Skeletal muscle satellite cell (primary cell): ENCODE data around the gene OR52H1.
A peak's percentile ranks its signal among the peaks of the same experiment; 100 is the strongest.

Experiments
- H3K27me3 ChIP-seq: 2 replicates; pipeline ENCODE4 v1.7.0; 2013; ENCODE audit warnings: low read length; ENCODE audit not compliant: control insufficient read depth, insufficient read depth
- H3K36me3 ChIP-seq: 2 replicates; pipeline ENCODE4 v1.7.0; 2013; ENCODE audit warnings: mild to moderate bottlenecking, control low read depth, low read length; ENCODE audit not compliant: insufficient read depth
- H3K4me1 ChIP-seq: 2 replicates; pipeline ENCODE4 v1.7.0; 2013; ENCODE audit warnings: low read length; ENCODE audit not compliant: control insufficient read depth, insufficient read depth
- H3K4me2 ChIP-seq: 2 replicates; pipeline ENCODE4 v1.7.0; 2013; ENCODE audit warnings: mild to moderate bottlenecking, low read length
- H3K4me3 ChIP-seq: 2 replicates; pipeline ENCODE4 v1.7.0; 2013; ENCODE audit warnings: low read length
- H3K9ac ChIP-seq: 2 replicates; pipeline ENCODE4 v1.7.0; 2013; ENCODE audit warnings: mild to moderate bottlenecking, low read depth, low read length, moderate library complexity
- H3K9me3 ChIP-seq: replicated peaks from 2 replicates; pipeline ENCODE4 v1.7.0; 2013; ENCODE audit warnings: mild to moderate bottlenecking, control low read depth, low read length

OR52H1 gene

DNA sequence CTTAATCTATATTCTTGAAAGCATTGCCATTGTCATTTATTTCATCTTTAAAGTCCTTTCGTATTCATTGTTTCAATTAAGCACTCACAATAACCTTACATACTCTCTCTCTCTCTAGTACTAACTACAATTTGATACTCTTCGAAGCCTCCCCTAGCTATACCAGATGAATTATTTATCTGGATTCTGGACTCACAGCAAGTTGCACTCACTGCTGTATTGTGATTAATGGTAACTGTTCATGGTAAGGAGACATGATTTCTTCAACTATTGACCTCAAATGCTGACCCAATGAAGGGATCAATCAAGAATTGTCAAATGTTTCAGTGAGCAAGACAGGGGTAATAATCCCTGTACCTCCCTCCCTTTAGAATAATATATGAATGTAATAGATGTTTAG lies 26.3 kb upstream of the OR52H1 start:
- H3K4me1 ChIP-seq: no peaks in the 10 kb centered on the region
- no peaks in the 10 kb centered on the region for H3K36me3 ChIP-seq
- no peaks in the 10 kb centered on the region for H3K9me3 ChIP-seq
- H3K4me2 ChIP-seq: no peak overlapping the region
- no peak overlapping the region for H3K9ac ChIP-seq
- H3K27me3 ChIP-seq: peaks cover 3% of the 10 kb centered on the region
- no peak overlapping the region for H3K4me3 ChIP-seq

DNA sequence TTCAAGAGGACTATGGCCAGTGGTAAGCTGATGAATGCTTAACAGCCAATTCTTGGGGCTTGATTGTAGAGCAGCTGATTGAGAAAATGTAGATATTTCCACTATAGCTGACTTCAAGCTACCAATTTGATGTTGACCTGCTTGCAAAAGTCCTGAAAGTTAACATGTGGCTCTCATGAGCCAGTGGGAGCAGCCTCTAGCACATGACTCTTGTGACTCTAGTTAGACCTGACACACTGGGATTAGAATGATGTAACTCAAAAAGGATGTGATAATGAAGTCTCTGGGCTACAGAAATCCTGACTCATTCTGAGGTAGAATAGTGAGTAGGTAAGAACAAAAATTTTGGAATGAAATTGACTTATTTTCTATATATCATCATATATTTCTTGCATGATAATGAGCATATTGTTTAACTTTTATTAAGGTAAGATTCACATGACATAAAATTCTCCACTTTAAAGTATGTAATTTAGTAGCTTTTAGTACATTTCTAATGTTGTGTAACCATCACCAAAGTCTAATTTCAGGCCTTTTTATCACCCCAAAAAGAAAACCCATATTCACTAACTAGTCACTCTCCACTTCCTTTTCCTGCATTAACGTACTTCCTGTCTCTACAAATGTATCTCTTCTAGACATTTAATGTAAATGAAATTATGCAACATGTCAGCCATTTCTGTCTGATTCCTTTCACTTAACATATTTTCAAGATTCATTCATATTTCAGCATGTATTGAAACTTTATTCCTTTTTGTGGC lies 16.1 kb upstream of the OR52H1 start:
- no peaks in the 10 kb centered on the region for H3K9me3 ChIP-seq
- H3K4me3 ChIP-seq: no peak overlapping the region
- no peak overlapping the region for H3K9ac ChIP-seq
- no peaks in the 10 kb centered on the region for H3K36me3 ChIP-seq
- no peak overlapping the region for H3K4me2 ChIP-seq
- H3K27me3 ChIP-seq: no peaks in the 10 kb centered on the region
- H3K4me1 ChIP-seq: no peaks in the 10 kb centered on the region

DNA sequence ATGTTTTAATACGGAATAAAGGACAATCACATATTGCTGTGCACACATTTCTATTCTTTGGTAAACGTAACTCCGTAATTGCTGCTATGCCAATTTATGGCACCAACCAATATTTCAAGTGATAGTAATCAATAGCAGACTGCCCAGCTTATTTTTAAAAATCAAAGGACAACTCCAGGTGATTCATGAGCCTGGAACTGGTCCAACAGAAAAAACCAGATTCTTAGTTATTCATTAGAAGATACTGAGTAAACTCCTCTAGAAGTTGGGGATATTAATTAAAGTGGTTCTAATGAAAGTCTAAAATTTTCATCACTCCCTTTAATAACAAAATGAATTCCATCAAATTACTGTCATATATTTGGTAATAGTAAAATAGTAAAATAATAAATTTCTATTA lies 9.4 kb upstream of the OR52H1 start:
- Histone ChIP-seq H3K9ac (no peak overlapping the region), H3K4me3 (no peak overlapping the region), H3K36me3 (no peaks in the 10 kb centered on the region), H3K27me3 (peaks cover 3% of the 10 kb centered on the region), H3K9me3 (no peaks in the 10 kb centered on the region), H3K4me2 (no peak overlapping the region), H3K4me1 (no peaks in the 10 kb centered on the region)

DNA sequence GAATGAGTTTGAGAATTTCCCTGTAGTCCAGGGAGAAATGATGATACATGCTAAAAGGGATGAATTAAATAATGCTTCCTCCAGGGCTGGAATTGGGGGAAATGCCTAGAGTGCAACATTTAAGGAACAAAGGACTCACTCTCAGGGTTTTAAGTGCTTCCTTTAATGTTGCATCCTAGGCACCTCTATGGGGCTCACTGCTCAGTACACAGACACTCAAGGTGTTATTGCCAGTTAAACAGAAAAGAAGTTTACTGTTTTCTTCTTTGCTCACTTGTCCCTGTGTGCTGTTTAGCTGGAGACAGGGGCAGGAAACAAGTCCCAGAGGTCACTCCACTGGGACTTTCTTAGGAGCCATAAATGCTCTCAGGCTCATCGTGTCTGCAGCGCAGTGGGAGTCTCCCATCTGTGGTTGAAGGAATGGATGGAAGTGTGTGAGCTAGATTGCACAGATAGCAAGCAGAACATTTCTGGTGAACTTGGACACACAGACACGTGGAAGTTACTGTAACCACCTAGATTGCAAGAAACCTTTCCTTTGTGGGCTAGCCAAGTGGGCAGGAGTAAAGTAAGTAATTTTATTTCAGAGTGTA lies 8.4 kb upstream of the OR52H1 start:
- Histone ChIP-seq H3K9ac (no peak overlapping the region), H3K9me3 (no peaks in the 10 kb centered on the region), H3K4me1 (no peaks in the 10 kb centered on the region), H3K27me3 (peaks cover 3% of the 10 kb centered on the region), H3K4me3 (no peak overlapping the region), H3K4me2 (no peak overlapping the region), H3K36me3 (no peaks in the 10 kb centered on the region)

DNA sequence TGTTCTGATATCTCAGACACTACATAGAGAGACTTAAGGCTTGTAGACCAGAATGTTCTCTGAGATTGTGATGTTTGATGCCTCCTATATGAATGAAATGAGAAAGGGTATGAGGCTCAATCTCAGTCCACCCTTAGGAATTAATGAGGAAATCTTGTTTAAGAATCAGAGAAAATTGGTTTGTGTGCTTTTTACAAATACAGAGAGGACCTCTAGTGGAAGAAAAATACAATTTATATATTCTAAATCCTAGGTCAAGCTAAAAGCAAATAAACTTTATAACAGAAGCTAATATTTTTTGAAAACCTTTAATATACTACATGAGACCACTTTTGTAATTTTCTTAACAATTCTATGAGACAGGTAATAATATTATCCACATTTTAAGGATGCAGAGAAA lies 5.0 kb upstream of the OR52H1 start:
- peaks cover 3% of the 10 kb centered on the region for H3K27me3 ChIP-seq

DNA sequence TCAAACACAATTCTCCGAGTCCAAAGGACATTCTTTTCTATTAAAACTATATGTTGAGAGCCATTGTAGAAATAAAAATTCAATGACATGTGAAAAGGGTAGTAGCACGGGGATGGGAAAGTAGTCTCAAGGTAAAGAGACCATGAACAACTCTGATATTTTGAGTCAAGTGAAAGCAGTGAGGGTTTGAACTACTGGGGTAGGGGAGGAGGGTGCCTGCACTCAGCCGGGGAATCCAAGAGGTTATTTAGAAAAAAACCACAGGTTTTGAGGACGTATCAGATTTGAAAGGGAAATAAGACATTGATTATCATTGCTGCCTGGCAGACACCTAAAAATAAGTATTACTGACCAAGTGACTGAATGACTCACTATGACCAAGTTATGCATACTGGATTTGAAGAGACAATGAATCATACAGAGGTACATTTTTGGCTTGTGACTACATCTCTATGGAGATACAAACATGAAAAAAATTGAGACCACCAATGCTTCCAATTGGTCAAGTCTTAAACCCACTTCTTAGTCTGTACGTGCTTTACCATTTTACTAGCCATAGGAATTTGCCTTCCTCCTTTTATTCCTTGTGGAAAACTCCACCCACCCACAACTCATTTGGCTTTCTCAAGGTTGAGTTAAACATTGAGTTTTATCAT lies 2.2 kb upstream of the OR52H1 start:
- Histone ChIP-seq H3K9ac (no peak overlapping the region), H3K4me3 (no peak overlapping the region), H3K9me3 (no peaks in the 10 kb centered on the region), H3K4me2 (peak overlapping the region; percentile 54), H3K36me3 (no peaks in the 10 kb centered on the region), H3K27me3 (no peaks in the 10 kb centered on the region), H3K4me1 (peaks cover 12% of the 10 kb centered on the region)

More for the DNA sequence above, 5.0 kb upstream of the OR52H1 start:
- no peaks in the 10 kb centered on the region for H3K9me3 ChIP-seq
- H3K4me3 ChIP-seq: no peak overlapping the region
- peaks cover 12% of the 10 kb centered on the region for H3K4me1 ChIP-seq
- H3K9ac ChIP-seq: no peak overlapping the region
- no peaks in the 10 kb centered on the region for H3K36me3 ChIP-seq
- H3K4me2 ChIP-seq: no peak overlapping the region

DNA sequence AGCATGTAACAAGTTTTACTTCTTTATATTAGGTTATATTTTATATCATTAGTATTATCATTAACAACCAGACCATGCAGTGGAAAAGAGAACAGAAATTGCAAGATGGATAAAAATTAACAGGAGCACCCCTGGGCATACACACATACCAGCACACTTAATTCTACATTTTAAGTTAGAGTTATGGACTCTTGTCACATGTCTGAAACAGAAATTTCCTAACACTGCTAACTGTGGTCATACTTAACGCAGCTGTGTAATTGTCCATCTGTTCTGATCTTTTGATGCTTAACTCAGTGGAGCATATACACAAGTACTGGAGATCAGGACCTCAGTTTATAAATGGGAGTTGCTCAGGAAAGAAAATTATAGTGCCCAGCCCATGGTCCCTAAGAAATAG lies 358 bp downstream of the OR52H1 start:
- H3K36me3 ChIP-seq: no peaks in the 10 kb centered on the region
- H3K4me2 ChIP-seq: no peak overlapping the region
- H3K9ac ChIP-seq: no peak overlapping the region
- H3K27me3 ChIP-seq: no peaks in the 10 kb centered on the region
- no peaks in the 10 kb centered on the region for H3K9me3 ChIP-seq
- H3K4me3 ChIP-seq: no peak overlapping the region
- peaks cover 12% of the 10 kb centered on the region for H3K4me1 ChIP-seq

DNA sequence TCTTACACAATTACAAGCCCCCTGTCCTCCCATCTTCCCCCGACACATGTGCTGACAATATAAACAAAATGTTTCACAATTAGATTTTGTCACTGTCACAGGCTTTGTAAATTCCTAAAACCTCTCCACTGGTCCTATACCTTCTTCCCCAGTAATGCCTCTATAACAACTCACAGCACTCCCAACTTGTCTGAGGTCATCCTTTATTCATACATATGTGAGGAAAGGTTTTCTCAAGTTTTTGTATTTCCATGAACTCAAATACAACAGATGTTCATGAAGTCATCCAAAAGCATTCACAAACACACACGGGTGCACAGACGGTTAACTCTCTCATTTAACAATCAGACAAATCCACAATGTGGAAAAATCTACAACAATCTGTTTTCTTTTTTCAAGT lies 1.9 kb downstream of the OR52H1 start:
- Histone ChIP-seq H3K4me1 (peaks cover 12% of the 10 kb centered on the region), H3K27me3 (no peaks in the 10 kb centered on the region), H3K4me2 (no peak overlapping the region), H3K9me3 (no peaks in the 10 kb centered on the region), H3K36me3 (no peaks in the 10 kb centered on the region), H3K4me3 (no peak overlapping the region), H3K9ac (no peak overlapping the region)

DNA sequence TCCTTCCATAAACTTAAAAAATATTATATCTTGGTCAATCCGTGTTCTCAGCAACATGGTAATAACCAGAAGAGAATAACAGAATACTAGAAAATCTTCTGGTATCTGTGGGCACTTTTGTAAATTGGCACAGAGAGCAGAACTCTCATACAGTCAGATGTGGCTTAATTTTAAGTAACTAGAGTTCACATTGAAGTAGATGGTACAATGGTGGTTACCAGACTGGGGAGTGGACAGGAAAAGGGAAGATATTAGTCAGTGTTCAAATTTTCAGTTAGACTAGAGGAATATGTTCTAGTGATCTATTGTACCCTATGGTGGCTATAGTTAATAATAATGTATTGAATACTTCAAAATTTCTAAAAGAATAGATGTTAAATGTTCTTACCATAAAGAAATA lies 6.9 kb downstream of the OR52H1 start:
- H3K4me3 ChIP-seq: no peak overlapping the region
- no peak overlapping the region for H3K4me2 ChIP-seq
- H3K9me3 ChIP-seq: no peaks in the 10 kb centered on the region
- H3K27me3 ChIP-seq: no peaks in the 10 kb centered on the region
- H3K9ac ChIP-seq: no peak overlapping the region
- H3K36me3 ChIP-seq: no peaks in the 10 kb centered on the region
- no peaks in the 10 kb centered on the region for H3K4me1 ChIP-seq

DNA sequence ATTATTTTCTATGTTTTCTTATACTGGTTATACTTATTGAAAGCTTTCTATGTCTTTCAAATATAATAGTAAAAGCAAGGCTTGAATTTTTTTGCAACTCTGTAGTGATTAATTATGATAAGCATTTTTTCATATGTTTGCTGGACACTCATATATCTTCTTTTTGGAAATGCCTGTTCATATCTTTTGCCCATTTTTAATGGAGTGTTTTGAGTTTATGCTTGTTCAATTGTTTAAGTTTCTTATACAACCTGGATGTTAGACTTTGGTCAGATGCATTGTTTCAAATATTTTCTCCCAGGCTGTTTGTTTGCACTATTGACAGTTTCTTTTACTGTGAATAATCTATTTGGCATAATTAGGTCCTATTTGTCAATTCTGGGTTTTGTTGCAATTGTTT lies 11.9 kb downstream of the OR52H1 start:
- Histone ChIP-seq H3K9ac (no peak overlapping the region), H3K4me2 (no peak overlapping the region), H3K27me3 (peaks cover 10% of the 10 kb centered on the region), H3K4me1 (no peaks in the 10 kb centered on the region), H3K9me3 (no peaks in the 10 kb centered on the region), H3K4me3 (no peak overlapping the region), H3K36me3 (no peaks in the 10 kb centered on the region)

DNA sequence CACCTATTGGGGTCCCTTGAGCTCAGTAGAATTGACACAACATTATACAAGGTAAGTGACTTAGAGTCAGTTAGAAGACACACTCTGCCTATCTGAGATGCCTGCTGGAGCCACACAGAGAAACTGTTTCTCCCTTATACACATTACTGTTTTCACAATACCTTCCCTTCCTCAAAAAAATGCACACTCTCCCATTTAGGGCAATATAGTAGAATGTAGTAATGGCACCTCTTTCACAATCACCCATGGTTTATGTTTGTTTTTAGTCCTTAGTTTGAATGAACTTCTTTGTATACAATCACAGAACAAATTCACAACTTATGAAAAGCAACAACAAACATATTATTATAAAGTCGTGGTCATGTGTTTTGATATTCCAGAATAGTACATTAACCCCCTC lies 14.3 kb downstream of the OR52H1 start:
- Histone ChIP-seq H3K9ac (no peak overlapping the region), H3K4me3 (no peak overlapping the region), H3K27me3 (peaks cover 11% of the 10 kb centered on the region), H3K4me1 (no peaks in the 10 kb centered on the region), H3K36me3 (no peaks in the 10 kb centered on the region), H3K4me2 (no peak overlapping the region), H3K9me3 (no peaks in the 10 kb centered on the region)
